WTC11 (cell line): ENCODE measurements around the gene LUM. TPM values are rescaled to one million over a fixed set of nuclear protein-coding genes. Genes with fewer than 3 reads are reported as not detected.

Source experiments
- ATAC-seq: fragments of 200-7000 bp; cut with Tn5 transposase; 2 replicates; pipeline ENCODE4 v1.10.0; 2021; ENCODE audit warnings: mild to moderate bottlenecking, moderate library complexity
- CTCF ChIA-PET: fragments of 300-600 bp; sonication (Branson Sonifier 250); formaldehyde crosslinking; loops from one replicate; lab custom pipeline; 2021; ENCODE audit warnings: antibody characterized with exemption; lab: Charles Lee
- POLR2A ChIA-PET: fragments of 350-600 bp; sonication (Branson Sonifier 250); formaldehyde crosslinking; loops from one replicate; lab custom pipeline; 2021; ENCODE audit warnings: antibody characterized with exemption; lab: Charles Lee
- DNase-seq: peaks from one replicate; pipeline ENCODE4 v3.0.0; 2021; ENCODE audit warnings: low spot score
- H3K27ac Mint-ChIP-seq: 2 replicates; pipeline ENCODE4 v1.8.0; 2021; ENCODE audit warnings: mixed read lengths
- H3K27me3 Mint-ChIP-seq: 2 replicates; pipeline ENCODE4 v1.8.0; 2021; ENCODE audit warnings: low read depth, mild to moderate bottlenecking, moderate library complexity, mixed read lengths
- H3K36me3 Mint-ChIP-seq: 2 replicates; pipeline ENCODE4 v1.8.0; 2021; ENCODE audit warnings: mixed read lengths
- H3K4me1 Mint-ChIP-seq: 2 replicates; pipeline ENCODE4 v1.8.0; 2022; ENCODE audit warnings: mixed read lengths
- H3K4me3 Mint-ChIP-seq: 2 replicates; pipeline ENCODE4 v1.8.0; 2021; ENCODE audit warnings: mild to moderate bottlenecking, moderate library complexity, mixed read lengths
- H3K9me3 Mint-ChIP-seq: 2 replicates; pipeline ENCODE4 v1.8.0; 2021; ENCODE audit warnings: mixed read lengths
- AFF4 ChIP-seq: sonication (generic); formaldehyde crosslinking; IDR thresholded peaks from 2 replicates; pipeline ENCODE4 v1.8.1; 2023; ENCODE audit warnings: mild to moderate bottlenecking, missing genetic modification reagents, borderline replicate concordance
- ATF1 ChIP-seq: sonication (generic); formaldehyde crosslinking; IDR thresholded peaks from 2 replicates; pipeline ENCODE4 v1.8.1; 2023; ENCODE audit warnings: mild to moderate bottlenecking, moderate library complexity, missing genetic modification reagents
- CDX4 ChIP-seq: fragments of 250-450 bp; sonication (Bioruptor Pico); IDR thresholded peaks from 2 replicates; pipeline ENCODE4 v1.9.0; 2021; ENCODE audit warnings: moderate library complexity, mild to moderate bottlenecking, inconsistent platforms, borderline replicate concordance
- E2F1 ChIP-seq: sonication (generic); formaldehyde crosslinking; IDR thresholded peaks from 2 replicates; pipeline ENCODE4 v1.8.0; 2022; ENCODE audit warnings: mild to moderate bottlenecking, missing genetic modification reagents
- ESRRA ChIP-seq: sonication (generic); formaldehyde crosslinking; IDR thresholded peaks from 2 replicates; pipeline ENCODE4 v1.8.1; 2022; ENCODE audit warnings: mild to moderate bottlenecking, missing genetic modification reagents, borderline replicate concordance
- FOXJ3 ChIP-seq: sonication (generic); formaldehyde crosslinking; IDR thresholded peaks from 2 replicates; pipeline ENCODE4 v1.9.0; 2021; ENCODE audit warnings: missing genetic modification reagents, mild to moderate bottlenecking, borderline replicate concordance
- HMGA2 ChIP-seq: fragments of 250-450 bp; sonication (Bioruptor Pico); IDR thresholded peaks from 2 replicates; pipeline ENCODE4 v1.4.0; 2021; ENCODE audit warnings: mild to moderate bottlenecking, moderate library complexity
- NR1H2 ChIP-seq: sonication (generic); formaldehyde crosslinking; IDR thresholded peaks from 2 replicates; pipeline ENCODE4 v1.9.0; 2021; ENCODE audit warnings: mild to moderate bottlenecking, moderate library complexity, missing genetic modification reagents
- RORB ChIP-seq: fragments of 250-450 bp; sonication (Bioruptor Pico); IDR thresholded peaks from 2 replicates; pipeline ENCODE4 v1.9.0; 2021; ENCODE audit warnings: mild to moderate bottlenecking
- ZSCAN18 ChIP-seq: fragments of 250-450 bp; sonication (Bioruptor Pico); IDR thresholded peaks from 2 replicates; pipeline ENCODE4 v2.1.2; 2022; ENCODE audit warnings: mild to moderate bottlenecking, moderate library complexity
- total RNA-seq: library from RNA; stranded (reverse); gene quantifications from 3 replicates; pipeline ENCODE4 v1.2.3, GENCODE V29; 2021
- TF ChIP-seq, protein P1 (sequence below): fragments of 250-450 bp; sonication (Bioruptor Pico); IDR thresholded peaks from 2 replicates; pipeline ENCODE4 v1.8.0; 2021; ENCODE audit warnings: mild to moderate bottlenecking
- TF ChIP-seq, protein P2 (sequence below): sonication (generic); formaldehyde crosslinking; IDR thresholded peaks from 2 replicates; pipeline ENCODE4 v1.8.0; 2022; ENCODE audit warnings: mild to moderate bottlenecking, missing genetic modification reagents

The LUM gene
- total RNA-seq, 1 experiment from 2014 or later = 0.28 TPM

DNA sequence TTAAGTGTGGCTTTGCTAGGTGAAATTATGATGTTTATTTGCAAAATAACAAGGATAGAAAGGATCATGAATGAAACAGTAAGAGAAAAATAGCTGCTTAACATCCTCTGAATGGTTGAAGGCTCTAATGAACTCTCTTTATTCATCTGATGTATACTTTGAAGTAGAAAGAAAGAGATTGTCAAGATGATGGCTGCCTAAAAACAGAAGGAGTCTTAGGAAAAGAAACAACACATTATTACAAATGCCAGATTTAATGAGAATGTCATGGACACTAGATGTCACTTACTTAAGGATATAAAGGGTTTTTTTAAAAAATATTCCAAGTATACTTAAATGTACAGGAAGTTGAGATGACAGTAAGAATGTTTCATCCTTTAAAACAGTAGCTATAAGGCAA lies 49.7 kb upstream of the LUM start (continued):
- TF ChIP-seq CDX4 (CRISPR knock-in tag) = no peak

DNA sequence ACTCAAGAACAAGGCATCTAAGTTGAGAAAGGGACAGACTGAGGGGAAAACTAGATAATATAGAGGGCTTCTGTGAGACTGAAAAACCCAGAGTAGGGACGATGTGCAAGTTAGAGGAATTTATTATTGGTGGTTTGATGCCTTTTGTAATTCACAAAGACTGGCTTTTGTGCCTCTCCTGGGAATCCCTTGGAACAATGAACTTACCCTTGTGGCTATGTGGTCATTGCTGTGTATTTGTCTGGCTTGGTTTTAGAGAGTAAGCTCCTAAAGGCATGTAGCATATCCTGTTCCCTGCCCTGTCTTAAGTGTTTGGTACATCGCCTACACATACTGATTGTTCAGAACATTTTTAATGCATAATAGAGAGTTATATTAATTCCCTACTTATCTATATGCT lies 44.7 kb upstream of the LUM start:
- peak; percentile 76 for ATAC-seq
- DNase-seq = no peak
- no peak overlapping the region for H3K27ac Mint-ChIP-seq
- no peaks in the 10 kb centered on the region for H3K36me3 Mint-ChIP-seq
- peaks cover 7% of the 10 kb centered on the region; the same call in 1 of the 2 replicates for H3K9me3 Mint-ChIP-seq
- H3K27me3 Mint-ChIP-seq = no peaks in the 10 kb centered on the region
- no peak for TF ChIP-seq E2F1 (CRISPR knock-in tag)
- TF ChIP-seq ATF1 (CRISPR knock-in tag) = no peak
- TF ChIP-seq CDX4 (CRISPR knock-in tag) = no peak
- TF ChIP-seq AFF4 (CRISPR knock-in tag) = no peak
- no peak for TF ChIP-seq ESRRA
- no peak for TF ChIP-seq FOXJ3 (CRISPR knock-in tag)
- no peak for TF ChIP-seq ZSCAN18 (CRISPR knock-in tag)
- H3K4me1 Mint-ChIP-seq = no peaks in the 10 kb centered on the region
- ChIA-PET CTCF (no interaction called here), POLR2A (no interaction called here)
- H3K4me3 Mint-ChIP-seq = no peak overlapping the region

GRCh38 chr12:91154131-91154530 lies 42.8 kb upstream of the LUM start:
- TF ChIP-seq RORB (CRISPR knock-in tag) (no peak), HMGA2 (no peak)
- ChIA-PET POLR2A (no interaction called here), CTCF (no interaction called here)
- no peaks in the 10 kb centered on the region for H3K4me1 Mint-ChIP-seq
- peaks cover 13% of the 10 kb centered on the region for H3K9me3 Mint-ChIP-seq
- H3K27me3 Mint-ChIP-seq = no peaks in the 10 kb centered on the region
- DNase-seq = no peak
- no peak for ATAC-seq
- no peaks in the 10 kb centered on the region for H3K36me3 Mint-ChIP-seq
- H3K4me3 Mint-ChIP-seq = no peak overlapping the region
- H3K27ac Mint-ChIP-seq = no peak overlapping the region

DNA sequence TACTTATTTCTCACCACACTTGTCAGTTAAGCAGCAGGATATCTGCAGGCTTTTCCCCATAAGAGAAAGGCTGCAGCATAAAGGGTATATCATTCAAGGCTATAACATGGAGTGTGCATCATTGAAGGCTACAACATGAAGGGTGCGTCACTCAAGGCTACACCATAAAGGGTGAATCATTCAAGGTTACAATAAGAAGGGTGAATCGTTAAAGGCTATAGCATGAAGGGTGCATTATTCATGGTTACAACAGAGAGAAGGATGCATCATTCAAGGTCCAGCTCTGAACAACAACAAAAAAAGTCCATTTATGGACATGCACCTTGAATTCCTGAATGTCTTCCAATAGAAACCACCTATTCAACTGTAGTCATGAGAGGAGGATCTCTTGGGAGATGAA lies 32.8 kb upstream of the LUM start:
- Mint-ChIP-seq H3K4me1 (peaks cover 9% of the 10 kb centered on the region; the same call in 1 of the 2 replicates), H3K27me3 (no peaks in the 10 kb centered on the region), H3K4me3 (no peak overlapping the region), H3K36me3 (no peaks in the 10 kb centered on the region), H3K9me3 (no peaks in the 10 kb centered on the region), H3K27ac (no peak overlapping the region)
- ChIA-PET CTCF (no interaction called here), POLR2A (no interaction called here)
- ATAC-seq (no peak), DNase-seq (no peak)
- TF ChIP-seq ZSCAN18 (CRISPR knock-in tag) (no peak), CDX4 (CRISPR knock-in tag) (no peak), NR1H2 (CRISPR knock-in tag) (no peak)
- TF ChIP-seq, protein P1, sequence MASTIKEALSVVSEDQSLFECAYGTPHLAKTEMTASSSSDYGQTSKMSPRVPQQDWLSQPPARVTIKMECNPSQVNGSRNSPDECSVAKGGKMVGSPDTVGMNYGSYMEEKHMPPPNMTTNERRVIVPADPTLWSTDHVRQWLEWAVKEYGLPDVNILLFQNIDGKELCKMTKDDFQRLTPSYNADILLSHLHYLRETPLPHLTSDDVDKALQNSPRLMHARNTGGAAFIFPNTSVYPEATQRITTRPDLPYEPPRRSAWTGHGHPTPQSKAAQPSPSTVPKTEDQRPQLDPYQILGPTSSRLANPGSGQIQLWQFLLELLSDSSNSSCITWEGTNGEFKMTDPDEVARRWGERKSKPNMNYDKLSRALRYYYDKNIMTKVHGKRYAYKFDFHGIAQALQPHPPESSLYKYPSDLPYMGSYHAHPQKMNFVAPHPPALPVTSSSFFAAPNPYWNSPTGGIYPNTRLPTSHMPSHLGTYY (CRISPR knock-in tag) = no peak
- TF ChIP-seq, protein P2, sequence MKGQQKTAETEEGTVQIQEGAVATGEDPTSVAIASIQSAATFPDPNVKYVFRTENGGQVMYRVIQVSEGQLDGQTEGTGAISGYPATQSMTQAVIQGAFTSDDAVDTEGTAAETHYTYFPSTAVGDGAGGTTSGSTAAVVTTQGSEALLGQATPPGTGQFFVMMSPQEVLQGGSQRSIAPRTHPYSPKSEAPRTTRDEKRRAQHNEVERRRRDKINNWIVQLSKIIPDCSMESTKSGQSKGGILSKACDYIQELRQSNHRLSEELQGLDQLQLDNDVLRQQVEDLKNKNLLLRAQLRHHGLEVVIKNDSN = no peak
